T-helper 2 cell treated with Interferon-gamma antibody and Interleukin-4, amounts not matched to agents 5 μg/mL and 100 μg/mL, for 36 hours (primary cell): ENCODE results near the gene KCNS3.

Experiments used
- DNase-seq: peaks from one replicate; pipeline ENCODE4 v3.0.0; 2021; ENCODE audit warnings: low spot score
- H3K27ac Mint-ChIP-seq: one replicate; pipeline ENCODE4 v1.8.0; 2021; ENCODE audit warnings: mild to moderate bottlenecking, mixed read lengths
- H3K27me3 Mint-ChIP-seq: one replicate; pipeline ENCODE4 v1.8.0; 2021; ENCODE audit warnings: low read depth, mixed read lengths
- H3K36me3 Mint-ChIP-seq: one replicate; pipeline ENCODE4 v1.8.0; 2021; ENCODE audit warnings: low read depth, mixed read lengths
- H3K4me1 Mint-ChIP-seq: one replicate; pipeline ENCODE4 v1.8.0; 2021; ENCODE audit warnings: low read depth, mixed read lengths
- H3K4me3 Mint-ChIP-seq: one replicate; pipeline ENCODE4 v1.8.0; 2022; ENCODE audit warnings: mild to moderate bottlenecking, moderate library complexity, mixed read lengths
- H3K9me3 Mint-ChIP-seq: one replicate; pipeline ENCODE4 v1.8.0; 2021; ENCODE audit warnings: mixed read lengths

Gene KCNS3

GRCh38 chr2:17899871-17900270 lies 21.4 kb downstream of the KCNS3 start:
- no peak for DNase-seq
- Mint-ChIP-seq H3K9me3 (no peaks in the 10 kb centered on the region), H3K27me3 (peaks cover 2% of the 10 kb centered on the region), H3K4me3 (no peak overlapping the region), H3K4me1 (no peaks in the 10 kb centered on the region), H3K36me3 (no peaks in the 10 kb centered on the region), H3K27ac (no peak overlapping the region)

- no peaks in the 10 kb centered on the region for H3K27me3 Mint-ChIP-seq
- no peak overlapping the region for H3K27ac Mint-ChIP-seq
- no peak for DNase-seq
- no peaks in the 10 kb centered on the region for H3K36me3 Mint-ChIP-seq
- no peak overlapping the region for H3K4me3 Mint-ChIP-seq
- H3K4me1 Mint-ChIP-seq: no peaks in the 10 kb centered on the region
- H3K9me3 Mint-ChIP-seq: no peaks in the 10 kb centered on the region
These were observed 22.8 kb downstream of the KCNS3 start for GRCh38 chr2:17901246-17901645.

GRCh38 chr2:17910980-17911379 lies 32.5 kb downstream of the KCNS3 start:
- no peak overlapping the region for H3K27ac Mint-ChIP-seq
- DNase-seq: no peak
- peaks cover 2% of the 10 kb centered on the region for H3K27me3 Mint-ChIP-seq
- H3K36me3 Mint-ChIP-seq: no peaks in the 10 kb centered on the region
- no peaks in the 10 kb centered on the region for H3K9me3 Mint-ChIP-seq
- no peaks in the 10 kb centered on the region for H3K4me1 Mint-ChIP-seq
- no peak overlapping the region for H3K4me3 Mint-ChIP-seq

- H3K36me3 Mint-ChIP-seq: no peaks in the 10 kb centered on the region
- H3K27ac Mint-ChIP-seq: no peak overlapping the region
- no peak overlapping the region for H3K4me3 Mint-ChIP-seq
- no peaks in the 10 kb centered on the region for H3K4me1 Mint-ChIP-seq
- DNase-seq: no peak
- no peaks in the 10 kb centered on the region for H3K9me3 Mint-ChIP-seq
- H3K27me3 Mint-ChIP-seq: peaks cover 2% of the 10 kb centered on the region
These were observed 33.2 kb downstream of the KCNS3 start for GRCh38 chr2:17911491-17912260.

GRCh38 chr2:17912266-17912691 lies 33.8 kb downstream of the KCNS3 start:
- no peak for DNase-seq
- H3K27me3 Mint-ChIP-seq: peaks cover 2% of the 10 kb centered on the region
- no peak overlapping the region for H3K4me3 Mint-ChIP-seq
- H3K9me3 Mint-ChIP-seq: no peaks in the 10 kb centered on the region
- H3K27ac Mint-ChIP-seq: no peak overlapping the region
- no peaks in the 10 kb centered on the region for H3K4me1 Mint-ChIP-seq
- no peaks in the 10 kb centered on the region for H3K36me3 Mint-ChIP-seq

- no peaks in the 10 kb centered on the region for H3K4me1 Mint-ChIP-seq
- no peaks in the 10 kb centered on the region for H3K36me3 Mint-ChIP-seq
- DNase-seq: no peak
- H3K27ac Mint-ChIP-seq: no peak overlapping the region
- H3K27me3 Mint-ChIP-seq: peaks cover 2% of the 10 kb centered on the region
- no peaks in the 10 kb centered on the region for H3K9me3 Mint-ChIP-seq
- no peak overlapping the region for H3K4me3 Mint-ChIP-seq
These were observed 36.6 kb downstream of the KCNS3 start for GRCh38 chr2:17915099-17915498.

GRCh38 chr2:17915811-17916518 lies 37.5 kb downstream of the KCNS3 start:
- DNase-seq: no peak
- H3K27ac Mint-ChIP-seq: no peak overlapping the region
- H3K36me3 Mint-ChIP-seq: no peaks in the 10 kb centered on the region
- H3K4me1 Mint-ChIP-seq: no peaks in the 10 kb centered on the region
- H3K9me3 Mint-ChIP-seq: no peaks in the 10 kb centered on the region
- H3K27me3 Mint-ChIP-seq: peaks cover 2% of the 10 kb centered on the region
- H3K4me3 Mint-ChIP-seq: no peak overlapping the region

GRCh38 chr2:17916584-17916983 lies 38.1 kb downstream of the KCNS3 start:
- Mint-ChIP-seq H3K27me3 (no peaks in the 10 kb centered on the region), H3K27ac (no peak overlapping the region), H3K4me1 (no peaks in the 10 kb centered on the region), H3K36me3 (no peaks in the 10 kb centered on the region), H3K4me3 (no peak overlapping the region), H3K9me3 (no peaks in the 10 kb centered on the region)
- DNase-seq: no peak

GRCh38 chr2:17918789-17919188 lies 40.3 kb downstream of the KCNS3 start:
- H3K36me3 Mint-ChIP-seq: no peaks in the 10 kb centered on the region
- H3K4me3 Mint-ChIP-seq: no peak overlapping the region
- no peaks in the 10 kb centered on the region for H3K27me3 Mint-ChIP-seq
- H3K9me3 Mint-ChIP-seq: no peaks in the 10 kb centered on the region
- H3K4me1 Mint-ChIP-seq: no peaks in the 10 kb centered on the region
- H3K27ac Mint-ChIP-seq: no peak overlapping the region
- no peak for DNase-seq

- Mint-ChIP-seq H3K9me3 (no peaks in the 10 kb centered on the region), H3K27me3 (no peaks in the 10 kb centered on the region), H3K4me3 (no peak overlapping the region), H3K27ac (no peak overlapping the region), H3K36me3 (no peaks in the 10 kb centered on the region), H3K4me1 (no peaks in the 10 kb centered on the region)
- DNase-seq: no peak
These were observed 52.3 kb downstream of the KCNS3 start for GRCh38 chr2:17930773-17931172.

GRCh38 chr2:17933256-17933655 lies 54.8 kb downstream of the KCNS3 start:
- no peak overlapping the region for H3K4me3 Mint-ChIP-seq
- H3K9me3 Mint-ChIP-seq: no peaks in the 10 kb centered on the region
- no peak overlapping the region for H3K27ac Mint-ChIP-seq
- no peaks in the 10 kb centered on the region for H3K27me3 Mint-ChIP-seq
- H3K4me1 Mint-ChIP-seq: no peaks in the 10 kb centered on the region
- no peaks in the 10 kb centered on the region for H3K36me3 Mint-ChIP-seq
- no peak for DNase-seq

GRCh38 chr2:17934721-17935120 lies 56.3 kb downstream of the KCNS3 start:
- H3K4me1 Mint-ChIP-seq: no peaks in the 10 kb centered on the region
- DNase-seq: no peak
- no peaks in the 10 kb centered on the region for H3K27me3 Mint-ChIP-seq
- H3K9me3 Mint-ChIP-seq: no peaks in the 10 kb centered on the region
- no peak overlapping the region for H3K4me3 Mint-ChIP-seq
- H3K27ac Mint-ChIP-seq: no peak overlapping the region
- H3K36me3 Mint-ChIP-seq: no peaks in the 10 kb centered on the region

- Mint-ChIP-seq H3K36me3 (no peaks in the 10 kb centered on the region), H3K4me1 (no peaks in the 10 kb centered on the region), H3K27me3 (no peaks in the 10 kb centered on the region)
These were observed 56.9 kb downstream of the KCNS3 start for GRCh38 chr2:17935242-17935885.

GRCh38 chr2:17936599-17936998 lies 58.1 kb downstream of the KCNS3 start:
- no peak overlapping the region for H3K27ac Mint-ChIP-seq
- H3K36me3 Mint-ChIP-seq: no peaks in the 10 kb centered on the region
- no peaks in the 10 kb centered on the region for H3K27me3 Mint-ChIP-seq
- no peak overlapping the region for H3K4me3 Mint-ChIP-seq
- H3K4me1 Mint-ChIP-seq: no peaks in the 10 kb centered on the region
- no peak for DNase-seq
- H3K9me3 Mint-ChIP-seq: no peaks in the 10 kb centered on the region

More at GRCh38 chr2:17935242-17935885, 56.9 kb downstream of the KCNS3 start:
- H3K9me3 Mint-ChIP-seq: no peaks in the 10 kb centered on the region
- H3K4me3 Mint-ChIP-seq: no peak overlapping the region
- DNase-seq: no peak
- H3K27ac Mint-ChIP-seq: no peak overlapping the region
